CD4-positive, alpha-beta memory T cell (primary cell): ENCODE data around the gene INO80D. TPM values are rescaled to one million over a fixed set of nuclear protein-coding genes. Genes with fewer than 3 reads are reported as not detected.

Experiments
- CTCF ChIA-PET: fragments of 350-600 bp; sonication (Branson Sonifier 250); formaldehyde crosslinking; loops from one replicate; lab custom pipeline; 2021; ENCODE audit warnings: inconsistent platforms; ENCODE audit not compliant: partially characterized antibody; lab: Charles Lee
- POLR2A ChIA-PET: fragments of 350-600 bp; sonication (Branson Sonifier 250); formaldehyde crosslinking; loops from one replicate; lab custom pipeline; 2021; ENCODE audit not compliant: partially characterized antibody; lab: Charles Lee
- DNase-seq, 5 donors: peaks; one replicate each; pipeline versions ENCODE4 v3.0.0 to v3.0.0-alpha.2; 2020 to 2022; ENCODE audit warnings: mixed read lengths in 1 of 5
- H3K27ac ChIP-seq: one replicate; pipeline ENCODE4 v1.7.0; 2013; ENCODE audit warnings: low read depth, low read length
- H3K27me3 ChIP-seq: 2 replicates; pipeline ENCODE4 v1.7.0; 2013; ENCODE audit warnings: mild to moderate bottlenecking, low read length, moderate library complexity; ENCODE audit not compliant: insufficient read depth
- H3K36me3 ChIP-seq: 2 replicates; pipeline ENCODE4 v1.7.0; 2013; ENCODE audit warnings: mild to moderate bottlenecking, low read length, moderate library complexity; ENCODE audit not compliant: insufficient read depth
- H3K4me1 ChIP-seq: 2 replicates; pipeline ENCODE4 v1.7.0; 2013; ENCODE audit warnings: mild to moderate bottlenecking, low read length, moderate library complexity; ENCODE audit not compliant: insufficient read depth
- H3K4me3 ChIP-seq, 2 donors: one replicate each; pipeline ENCODE4 v1.7.0; 2013; ENCODE audit warnings: low read length in 2 of 2, mild to moderate bottlenecking in 1 of 2
- H3K9me3 ChIP-seq, 2 donors: one replicate each; pipeline ENCODE4 v1.7.0; 2013; ENCODE audit warnings: low read length in 2 of 2, control low read depth in 1 of 2; ENCODE audit not compliant: control insufficient read depth in 1 of 2
- H3K27ac Mint-ChIP-seq, 7 donors: one replicate each; pipeline ENCODE4 v1.8.0; 2020 to 2021; ENCODE audit warnings: mixed read lengths in 7 of 7, mild to moderate bottlenecking in 6 of 7, inconsistent platforms in 3 of 7, moderate library complexity in 3 of 7
- H3K27me3 Mint-ChIP-seq, 2 donors: one replicate each; pipeline ENCODE4 v1.8.0; 2020 to 2021; ENCODE audit warnings: mixed read lengths in 2 of 2
- H3K36me3 Mint-ChIP-seq, 2 donors: one replicate each; pipeline ENCODE4 v1.8.0; 2020 to 2021; ENCODE audit warnings: mixed read lengths in 2 of 2, inconsistent platforms in 1 of 2, mild to moderate bottlenecking in 1 of 2
- H3K4me1 Mint-ChIP-seq, 4 donors: one replicate each; pipeline ENCODE4 v1.8.0; 2020 to 2021; ENCODE audit warnings: mixed read lengths in 4 of 4, mild to moderate bottlenecking in 1 of 4
- H3K4me3 Mint-ChIP-seq, 8 donors: one replicate each; pipeline ENCODE4 v1.8.0; 2020 to 2021; ENCODE audit warnings: mixed read lengths in 8 of 8, mild to moderate bottlenecking in 7 of 8, moderate library complexity in 6 of 8, inconsistent platforms in 3 of 8
- H3K9me3 Mint-ChIP-seq, 8 donors: one replicate each; pipeline ENCODE4 v1.8.0; 2020 to 2021; ENCODE audit warnings: mixed read lengths in 8 of 8, mild to moderate bottlenecking in 5 of 8, inconsistent platforms in 3 of 8, moderate library complexity in 1 of 8
- intact Hi-C: fragments of 100-400 bp; cut with micrococcal nuclease; formaldehyde crosslinking; loops from one replicate; pipeline ENCODE4 v1.15.1; 2023
- polyA plus RNA-seq, 2 donors: library from polyadenylated mRNA; unstranded; fragments of 300-500 nt; fragmentation: Illumina TruSeq; gene quantifications; one replicate each; pipeline ENCODE4 v1.2.3, GENCODE V29; 2021
- total RNA-seq, 2 experiments: library from RNA; stranded (reverse); gene quantifications; one replicate each; pipeline ENCODE4 v1.2.3, GENCODE V29; 2021

INO80D gene
- total and polyA plus RNA-seq, 4 experiments from 2014 or later: 8.1 to 41.3 (median 25.1) TPM

GRCh38 chr2:206095536-206096332 is 9.8 kb upstream of the INO80D start:
- H3K4me1 ChIP-seq: no peaks in the 10 kb centered on the region
- CTCF ChIA-PET: interaction anchor here (1.0 to 1.7 kb wide), 2 partner anchors 8 to 69 kb away, joined by 4 to 6 read pairs; no protein-coding TSS in a partner anchor
- Mint-ChIP-seq H3K27me3 (no peaks in the 10 kb centered on the region), H3K4me3 (no peak overlapping the region), H3K4me1 (peaks cover 0 to 2% (median under 1%) of the 10 kb centered on the region in 4 donors), H3K9me3 (no peaks in the 10 kb centered on the region), H3K27ac (no peak overlapping the region), H3K36me3 (peaks cover 3 to 5% of the 10 kb centered on the region in 2 donors)
- no peaks in the 10 kb centered on the region for H3K9me3 ChIP-seq
- intact Hi-C loops: no loop called here
- no peaks in the 10 kb centered on the region for H3K36me3 ChIP-seq
- no peak overlapping the region for H3K27ac ChIP-seq
- DNase-seq: no peak
- POLR2A ChIA-PET: interaction anchor here (1.6 to 2.3 kb wide), 2 partner anchors 10 kb away, joined by 5 to 9 read pairs; partner anchors contain the start of gene INO80D
- H3K4me3 ChIP-seq: no peak overlapping the region
- no peaks in the 10 kb centered on the region for H3K27me3 ChIP-seq

- H3K4me1 Mint-ChIP-seq: peaks cover 2 to 12% (median 6%) of the 10 kb centered on the region in 4 donors
- no peak overlapping the region for H3K27ac Mint-ChIP-seq
- Histone ChIP-seq H3K4me3 (no peak overlapping the region), H3K36me3 (no peaks in the 10 kb centered on the region), H3K27me3 (no peaks in the 10 kb centered on the region), H3K9me3 (no peaks in the 10 kb centered on the region), H3K4me1 (peaks cover 14% of the 10 kb centered on the region), H3K27ac (no peak overlapping the region)
- no peaks in the 10 kb centered on the region for H3K9me3 Mint-ChIP-seq
- ChIA-PET CTCF (interaction anchor here (1.2 kb wide), 1 partner anchor 72 kb away, joined by 3 read pairs; no protein-coding TSS in a partner anchor), POLR2A (interaction anchor here (0.6 kb wide), 2 partner anchors 49 to 119 kb away, joined by 3 to 4 read pairs; no protein-coding TSS in a partner anchor)
- no peaks in the 10 kb centered on the region for H3K27me3 Mint-ChIP-seq
- intact Hi-C loops: no loop called here
- H3K36me3 Mint-ChIP-seq: peaks cover 5% of the 10 kb centered on the region in 2 donors
- DNase-seq: no peak
- H3K4me3 Mint-ChIP-seq: no peak overlapping the region
Measured at GRCh38 chr2:206092297-206092696, 6.3 kb upstream of the INO80D start.

GRCh38 chr2:206088248-206088647 is 2.3 kb upstream of the INO80D start:
- no peak overlapping the region for H3K4me3 ChIP-seq
- no peak for DNase-seq
- no peaks in the 10 kb centered on the region for H3K36me3 ChIP-seq
- no peak overlapping the region for H3K27ac ChIP-seq
- no peaks in the 10 kb centered on the region for H3K9me3 ChIP-seq
- Mint-ChIP-seq H3K27me3 (no peaks in the 10 kb centered on the region), H3K4me3 (peak overlapping the region in 3 of 8 donors; percentile 13 to 59 (median 20)), H3K36me3 (peaks cover 3 to 26% of the 10 kb centered on the region in 2 donors), H3K9me3 (no peaks in the 10 kb centered on the region), H3K4me1 (peaks cover 15 to 37% (median 23%) of the 10 kb centered on the region in 4 donors), H3K27ac (peak overlapping the region in 3 of 7 donors; percentile 6 to 100 (median 17))
- peaks cover 27% of the 10 kb centered on the region for H3K4me1 ChIP-seq
- CTCF ChIA-PET: interaction anchor here (2.1 to 3.4 kb wide), 2 partner anchors 8 to 72 kb away, joined by 6 to 19 read pairs; partner anchors contain the start of genes EEF1B2 and NDUFS1
- no peaks in the 10 kb centered on the region for H3K27me3 ChIP-seq
- POLR2A ChIA-PET: interaction anchor here (1.4 kb wide), 1 partner anchor 72 kb away, joined by 7 read pairs; the partner anchor contains the start of gene EEF1B2
- intact Hi-C loops: loop anchor here (5.0 to 10.0 kb wide), 4 partner anchors 187 to 1439 kb away; partner anchors contain the start of genes CREB1, FASTKD2, KLF7 and MDH1B

GRCh38 chr2:206086716-206087350 is 859 bp upstream of the INO80D start:
- no peaks in the 10 kb centered on the region for H3K9me3 Mint-ChIP-seq

GRCh38 chr2:206084870-206085741 is 868 bp downstream of the INO80D start:
- Mint-ChIP-seq H3K9me3 (no peaks in the 10 kb centered on the region), H3K27ac (peak overlapping the region; percentile 96 to 100 (median 97)), H3K4me1 (peaks cover 25 to 57% (median 39%) of the 10 kb centered on the region in 4 donors), H3K36me3 (peaks cover 0 to 25% of the 10 kb centered on the region in 2 donors), H3K4me3 (peak overlapping the region; percentile 97 to 100 (median 98)), H3K27me3 (no peaks in the 10 kb centered on the region)
- ChIA-PET POLR2A (interaction anchor here (0.5 to 2.2 kb wide), 23 partner anchors 8 to 1845 kb away, joined by 3 to 29 read pairs (median 4); partner anchors contain the start of genes CCNYL1, CREB1, EEF1B2 and FASTKD2), CTCF (interaction anchor here (1.0 to 3.4 kb wide), 3 partner anchors 35 to 76 kb away, joined by 3 to 19 read pairs (median 3); partner anchors contain the start of genes EEF1B2 and NDUFS1)
- Histone ChIP-seq H3K27ac (peak overlapping the region; percentile 98), H3K4me1 (peaks cover 46% of the 10 kb centered on the region), H3K4me3 (peak overlapping the region; percentile 94 to 95), H3K9me3 (no peaks in the 10 kb centered on the region), H3K36me3 (no peaks in the 10 kb centered on the region), H3K27me3 (no peaks in the 10 kb centered on the region)
- peak; percentile 60 to 71 (median 64) for DNase-seq
- intact Hi-C loops: loop anchor here (2.0 to 10.0 kb wide), 5 partner anchors 190 to 1626 kb away; partner anchors contain the start of genes CCNYL1, CREB1, FASTKD2 and KLF7

More at GRCh38 chr2:206086716-206087350, 859 bp upstream of the INO80D start:
- Mint-ChIP-seq H3K27ac (peak overlapping the region; percentile 74 to 100 (median 87)), H3K36me3 (peaks cover 0 to 25% of the 10 kb centered on the region in 2 donors), H3K27me3 (no peaks in the 10 kb centered on the region), H3K4me3 (peak overlapping the region; percentile 96 to 100 (median 99)), H3K4me1 (peaks cover 18 to 45% (median 29%) of the 10 kb centered on the region in 4 donors)
- ChIA-PET CTCF (interaction anchor here (1.1 to 3.4 kb wide), 5 partner anchors 10 to 74 kb away, joined by 3 to 19 read pairs (median 3); partner anchors contain the start of genes EEF1B2 and NDUFS1), POLR2A (interaction anchor here (0.9 to 1.4 kb wide), 15 partner anchors 8 to 1538 kb away, joined by 3 to 29 read pairs (median 5); partner anchors contain the start of genes CREB1, EEF1B2, FASTKD2 and MDH1B)
- no peaks in the 10 kb centered on the region for H3K9me3 ChIP-seq
- no peak for DNase-seq
- no peaks in the 10 kb centered on the region for H3K36me3 ChIP-seq
- H3K4me1 ChIP-seq: peaks cover 36% of the 10 kb centered on the region
- intact Hi-C loops: loop anchor here (1.0 to 10.0 kb wide), 5 partner anchors 72 to 1440 kb away; partner anchors contain the start of genes CREB1, EEF1B2, FASTKD2 and KLF7
- H3K27ac ChIP-seq: peak overlapping the region; percentile 98
- H3K4me3 ChIP-seq: peak overlapping the region; percentile 81 to 94
- no peaks in the 10 kb centered on the region for H3K27me3 ChIP-seq

GRCh38 chr2:206084439-206084869 is 1.5 kb downstream of the INO80D start:
- peak overlapping the region; percentile 96 to 99 (median 97) for H3K27ac Mint-ChIP-seq
- CTCF ChIA-PET: no interaction called here
- H3K4me3 Mint-ChIP-seq: peak overlapping the region; percentile 93 to 98 (median 98)
- H3K27me3 Mint-ChIP-seq: no peaks in the 10 kb centered on the region
- H3K4me3 ChIP-seq: peak overlapping the region; percentile 60 to 95
- intact Hi-C loops: loop anchor here (2.0 to 10.0 kb wide), 3 partner anchors 190 to 1626 kb away; partner anchors contain the start of genes CCNYL1, FASTKD2, MDH1B and ZDBF2
- H3K9me3 Mint-ChIP-seq: no peaks in the 10 kb centered on the region
- H3K36me3 ChIP-seq: no peaks in the 10 kb centered on the region
- H3K27ac ChIP-seq: peak overlapping the region; percentile 98
- H3K9me3 ChIP-seq: no peaks in the 10 kb centered on the region
- H3K27me3 ChIP-seq: no peaks in the 10 kb centered on the region
- peaks cover 31 to 63% (median 45%) of the 10 kb centered on the region in 4 donors for H3K4me1 Mint-ChIP-seq
- peaks cover 50% of the 10 kb centered on the region for H3K4me1 ChIP-seq
- DNase-seq: peak in 4 of 5 donors; percentile 12 to 27 (median 16)
- POLR2A ChIA-PET: interaction anchor here (1.8 to 2.2 kb wide), 4 partner anchors 11 to 1627 kb away, joined by 4 to 13 read pairs (median 8); partner anchors contain the start of genes CCNYL1, EEF1B2 and NDUFS1
- H3K36me3 Mint-ChIP-seq: peaks cover 0 to 24% of the 10 kb centered on the region in 2 donors
